Neural progenitor cell (in vitro differentiated cells): Measurements from ENCODE around the gene GABRE. TPM values are rescaled to one million over a fixed set of nuclear protein-coding genes. Genes with fewer than 3 reads are reported as not detected.

Experiments
- DNase-seq: peaks from one replicate; pipeline ENCODE4 v3.0.0-alpha.2; 2016; ENCODE audit warnings: low spot score
- H2AFZ ChIP-seq: fragments of 200-600 bp; sonication (generic); replicated peaks from 2 replicates; pipeline ENCODE4 v1.6.1; 2016; ENCODE audit warnings: antibody characterized with exemption
- H3F3A ChIP-seq: fragments of 200-600 bp; sonication (generic); 2 replicates; pipeline ENCODE4 v1.6.1; 2016; ENCODE audit warnings: antibody characterized with exemption, low read depth
- H3K27ac ChIP-seq: fragments of 200-600 bp; sonication (generic); 2 replicates; pipeline ENCODE4 v1.5.1; 2016; ENCODE audit warnings: mild to moderate bottlenecking
- H3K27me3 ChIP-seq: fragments of 200-600 bp; sonication (generic); 2 replicates; pipeline ENCODE4 v1.6.1; 2016; ENCODE audit warnings: mild to moderate bottlenecking, moderate library complexity
- H3K36me3 ChIP-seq: fragments of 200-600 bp; sonication (generic); 2 replicates; pipeline ENCODE4 v1.5.1; 2016
- H3K4me1 ChIP-seq: fragments of 200-600 bp; sonication (generic); 2 replicates; pipeline ENCODE4 v1.6.1; 2016; ENCODE audit warnings: mixed run types
- H3K4me2 ChIP-seq: fragments of 200-600 bp; sonication (generic); 2 replicates; pipeline ENCODE4 v1.6.1; 2016
- H3K4me3 ChIP-seq: fragments of 200-600 bp; sonication (generic); 2 replicates; pipeline ENCODE4 v1.5.1; 2016
- H3K79me2 ChIP-seq: fragments of 200-600 bp; sonication (generic); 2 replicates; pipeline ENCODE4 v1.6.1; 2016; ENCODE audit warnings: low read depth
- H3K9ac ChIP-seq: fragments of 200-600 bp; sonication (generic); 2 replicates; pipeline ENCODE4 v1.6.1; 2016
- H3K9me3 ChIP-seq: fragments of 200-600 bp; sonication (generic); 2 replicates; pipeline ENCODE4 v1.5.1; 2016; ENCODE audit warnings: low read depth
- H4K20me1 ChIP-seq: fragments of 200-600 bp; sonication (generic); 2 replicates; pipeline ENCODE4 v1.6.1; 2016; ENCODE audit warnings: low read depth
- H3K27ac Mint-ChIP-seq: 3 replicates; pipeline ENCODE4 v1.8.0; 2021; ENCODE audit warnings: mixed read lengths
- H3K27me3 Mint-ChIP-seq: 2 replicates; pipeline ENCODE4 v1.8.0; 2022; ENCODE audit warnings: low read depth, mild to moderate bottlenecking, inconsistent platforms, moderate library complexity, mixed read lengths; ENCODE audit not compliant: insufficient read depth
- H3K36me3 Mint-ChIP-seq: 3 replicates; pipeline ENCODE4 v1.8.0; 2021; ENCODE audit warnings: mixed read lengths
- H3K4me1 Mint-ChIP-seq: 3 replicates; pipeline ENCODE4 v1.8.0; 2021; ENCODE audit warnings: mixed read lengths
- H3K4me3 Mint-ChIP-seq: 3 replicates; pipeline ENCODE4 v1.8.0; 2021; ENCODE audit warnings: mild to moderate bottlenecking, moderate library complexity, mixed read lengths
- H3K9me3 Mint-ChIP-seq: 3 replicates; pipeline ENCODE4 v1.8.0; 2020; ENCODE audit warnings: mixed read lengths
- EZH2 ChIP-seq: fragments of 200-600 bp; sonication (generic); IDR thresholded peaks from 2 replicates; pipeline ENCODE4 v1.6.1; 2017; ENCODE audit warnings: antibody characterized with exemption, mild to moderate bottlenecking, moderate library complexity
- EZH2phosphoT487 ChIP-seq: fragments of 200-600 bp; sonication (generic); IDR thresholded peaks from 2 replicates; pipeline ENCODE4 v1.6.1; 2017; ENCODE audit warnings: antibody characterized with exemption
- total RNA-seq: library from RNA; depleted of rRNA; stranded (reverse); fragments of >200 nt; gene quantifications from 2 replicates; pipeline ENCODE4 v1.2.3, GENCODE V29; 2015; ENCODE audit warnings: low replicate concordance
- TF ChIP-seq, protein P1 (sequence below): fragments of 200-600 bp; sonication (generic); IDR thresholded peaks from 2 replicates; pipeline ENCODE4 v1.5.1; 2017; ENCODE audit warnings: antibody characterized with exemption, mild to moderate bottlenecking

GABRE gene
- total RNA-seq, 1 donor from 2014 or later: 0.92 TPM

DNA sequence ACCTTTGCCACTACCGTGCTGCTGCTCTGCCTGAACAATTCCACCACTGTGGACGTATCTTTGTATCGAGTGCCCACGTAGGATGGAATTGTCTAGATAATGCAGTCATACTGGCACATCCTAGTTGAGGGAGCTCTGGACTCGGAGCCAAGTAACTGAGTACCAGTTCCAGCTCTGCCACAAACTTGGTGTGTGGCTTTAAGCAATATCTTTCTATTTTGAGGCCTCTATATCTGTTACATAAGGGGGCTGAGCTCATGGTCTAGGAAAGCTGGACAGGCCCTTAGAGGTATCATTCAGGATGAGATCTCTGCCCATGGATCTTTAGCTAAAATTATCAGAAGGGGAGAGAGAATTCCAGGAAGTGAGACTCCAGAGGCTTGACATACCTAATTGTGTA lies 12.4 kb downstream of the GABRE start:
- H3K36me3 Mint-ChIP-seq: peaks cover 1% of the 10 kb centered on the region
- Histone ChIP-seq H3K4me1 (no peaks in the 10 kb centered on the region), H3K9me3 (no peaks in the 10 kb centered on the region), H3K4me2 (no peak overlapping the region), H3K79me2 (no peaks in the 10 kb centered on the region), H3F3A (no peaks in the 10 kb centered on the region), H3K36me3 (no peaks in the 10 kb centered on the region), H3K27ac (no peak overlapping the region), H3K9ac (no peak overlapping the region), H4K20me1 (no peaks in the 10 kb centered on the region), H2AFZ (no peak overlapping the region), H3K4me3 (no peak overlapping the region), H3K27me3 (no peaks in the 10 kb centered on the region)
- no peak for TF ChIP-seq EZH2
- TF ChIP-seq, protein P1, sequence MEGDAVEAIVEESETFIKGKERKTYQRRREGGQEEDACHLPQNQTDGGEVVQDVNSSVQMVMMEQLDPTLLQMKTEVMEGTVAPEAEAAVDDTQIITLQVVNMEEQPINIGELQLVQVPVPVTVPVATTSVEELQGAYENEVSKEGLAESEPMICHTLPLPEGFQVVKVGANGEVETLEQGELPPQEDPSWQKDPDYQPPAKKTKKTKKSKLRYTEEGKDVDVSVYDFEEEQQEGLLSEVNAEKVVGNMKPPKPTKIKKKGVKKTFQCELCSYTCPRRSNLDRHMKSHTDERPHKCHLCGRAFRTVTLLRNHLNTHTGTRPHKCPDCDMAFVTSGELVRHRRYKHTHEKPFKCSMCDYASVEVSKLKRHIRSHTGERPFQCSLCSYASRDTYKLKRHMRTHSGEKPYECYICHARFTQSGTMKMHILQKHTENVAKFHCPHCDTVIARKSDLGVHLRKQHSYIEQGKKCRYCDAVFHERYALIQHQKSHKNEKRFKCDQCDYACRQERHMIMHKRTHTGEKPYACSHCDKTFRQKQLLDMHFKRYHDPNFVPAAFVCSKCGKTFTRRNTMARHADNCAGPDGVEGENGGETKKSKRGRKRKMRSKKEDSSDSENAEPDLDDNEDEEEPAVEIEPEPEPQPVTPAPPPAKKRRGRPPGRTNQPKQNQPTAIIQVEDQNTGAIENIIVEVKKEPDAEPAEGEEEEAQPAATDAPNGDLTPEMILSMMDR: no peak
- TF ChIP-seq EZH2phosphoT487: no peak
- H3K4me1 Mint-ChIP-seq: no peaks in the 10 kb centered on the region
- no peak for DNase-seq
- H3K9me3 Mint-ChIP-seq: peaks cover 4% of the 10 kb centered on the region
- H3K27ac Mint-ChIP-seq: no peak overlapping the region
- peaks cover 7% of the 10 kb centered on the region for H3K27me3 Mint-ChIP-seq
- no peak overlapping the region for H3K4me3 Mint-ChIP-seq

DNA sequence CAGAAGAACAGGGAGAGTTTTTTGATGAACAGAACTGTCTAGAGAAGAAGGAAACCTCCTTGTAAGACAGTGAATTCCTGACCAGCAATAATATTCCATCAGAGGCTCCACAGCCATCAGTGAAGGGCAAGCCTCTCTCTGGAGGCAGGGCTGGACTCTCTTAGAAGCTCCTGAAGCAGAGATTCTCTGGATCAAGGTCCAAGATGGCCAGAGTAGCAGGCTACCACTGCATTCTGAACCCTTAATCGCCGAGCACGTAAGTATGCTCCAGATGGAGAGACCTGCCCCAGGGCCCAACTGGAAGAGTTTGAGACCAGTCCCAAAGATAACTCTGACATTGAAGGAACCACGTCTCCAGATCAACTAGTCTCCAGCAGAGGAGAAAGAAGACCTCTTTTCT lies 16.4 kb downstream of the GABRE start:
- Histone ChIP-seq H3K4me1 (no peaks in the 10 kb centered on the region), H3K4me2 (no peak overlapping the region), H4K20me1 (no peaks in the 10 kb centered on the region), H3K4me3 (no peak overlapping the region), H3K27me3 (no peaks in the 10 kb centered on the region), H3K9me3 (no peaks in the 10 kb centered on the region), H2AFZ (no peak overlapping the region), H3K27ac (no peak overlapping the region), H3K79me2 (no peaks in the 10 kb centered on the region), H3K9ac (no peak overlapping the region), H3F3A (no peaks in the 10 kb centered on the region), H3K36me3 (no peaks in the 10 kb centered on the region)
- Mint-ChIP-seq H3K4me3 (no peak overlapping the region), H3K36me3 (peaks cover 1% of the 10 kb centered on the region), H3K4me1 (no peaks in the 10 kb centered on the region), H3K9me3 (peaks cover 12% of the 10 kb centered on the region), H3K27ac (no peak overlapping the region), H3K27me3 (peaks cover 5% of the 10 kb centered on the region)
- DNase-seq: no peak
- TF ChIP-seq EZH2 (no peak), EZH2phosphoT487 (no peak)

DNA sequence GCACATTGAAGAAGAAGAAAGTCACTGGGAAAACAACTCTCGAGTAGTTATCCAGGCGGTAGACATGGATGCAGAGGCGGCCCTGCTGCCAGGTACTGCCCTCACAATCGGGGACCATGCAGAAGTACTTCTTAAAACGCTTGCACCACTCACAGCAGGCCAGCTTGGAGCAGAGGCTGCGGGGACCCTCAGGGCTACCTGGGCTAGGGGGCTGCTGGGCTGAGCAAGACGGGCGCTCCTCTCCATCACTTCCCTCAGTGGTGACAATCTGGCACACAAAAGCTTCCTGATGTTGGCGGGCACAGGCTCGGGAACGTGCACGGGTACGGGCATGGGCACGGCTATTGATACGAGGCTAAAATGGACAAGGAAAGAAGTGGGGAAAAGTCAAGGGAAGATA lies 19.7 kb downstream of the GABRE start:
- no peak overlapping the region for H2AFZ ChIP-seq
- no peak overlapping the region for H3K27ac Mint-ChIP-seq
- H4K20me1 ChIP-seq: no peaks in the 10 kb centered on the region
- H3K4me1 ChIP-seq: no peaks in the 10 kb centered on the region
- H3F3A ChIP-seq: no peaks in the 10 kb centered on the region
- no peak overlapping the region for H3K4me3 Mint-ChIP-seq
- no peak for DNase-seq
- peaks cover 12% of the 10 kb centered on the region for H3K9me3 Mint-ChIP-seq
- no peak overlapping the region for H3K4me2 ChIP-seq
- no peak overlapping the region for H3K27ac ChIP-seq
- no peaks in the 10 kb centered on the region for H3K36me3 ChIP-seq
- H3K36me3 Mint-ChIP-seq: peaks cover 1% of the 10 kb centered on the region
- H3K79me2 ChIP-seq: no peaks in the 10 kb centered on the region
- peaks cover 9% of the 10 kb centered on the region for H3K9me3 ChIP-seq
- no peaks in the 10 kb centered on the region for H3K4me1 Mint-ChIP-seq
- H3K27me3 Mint-ChIP-seq: peaks cover 5% of the 10 kb centered on the region
- no peaks in the 10 kb centered on the region for H3K27me3 ChIP-seq
- no peak overlapping the region for H3K4me3 ChIP-seq
- no peak overlapping the region for H3K9ac ChIP-seq
- TF ChIP-seq, protein P1: no peak
- TF ChIP-seq EZH2 (no peak), EZH2phosphoT487 (no peak)

DNA sequence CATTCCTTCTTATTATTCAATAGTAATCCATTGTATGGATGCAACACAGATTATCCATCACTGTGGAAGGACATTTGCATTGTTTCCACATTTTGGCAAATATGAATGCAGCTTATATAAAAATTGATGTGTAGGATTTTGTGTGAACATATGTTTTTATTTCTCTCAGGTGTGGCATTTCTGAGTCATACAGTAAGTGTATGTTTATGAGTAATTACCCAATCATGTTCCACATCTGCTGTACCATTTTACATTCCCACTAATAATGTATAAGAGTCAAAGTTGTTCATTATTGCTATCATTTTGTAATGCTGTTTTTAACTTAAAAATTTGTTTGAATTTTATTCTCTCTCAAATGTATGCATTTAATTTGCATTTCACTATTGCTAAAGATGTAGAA lies 36.3 kb downstream of the GABRE start:
- Histone ChIP-seq H3K27ac (no peak overlapping the region), H3K9ac (no peak overlapping the region), H3F3A (no peaks in the 10 kb centered on the region), H3K4me1 (no peaks in the 10 kb centered on the region), H3K9me3 (peaks cover 10% of the 10 kb centered on the region), H2AFZ (no peak overlapping the region), H3K36me3 (no peaks in the 10 kb centered on the region), H3K79me2 (no peaks in the 10 kb centered on the region), H3K4me2 (no peak overlapping the region), H3K4me3 (no peak overlapping the region), H3K27me3 (no peaks in the 10 kb centered on the region), H4K20me1 (no peaks in the 10 kb centered on the region)
- TF ChIP-seq, protein P1: no peak
- TF ChIP-seq EZH2phosphoT487 (no peak), EZH2 (no peak)
- Mint-ChIP-seq H3K9me3 (no peaks in the 10 kb centered on the region), H3K4me1 (no peaks in the 10 kb centered on the region), H3K4me3 (no peak overlapping the region), H3K36me3 (no peaks in the 10 kb centered on the region), H3K27me3 (no peaks in the 10 kb centered on the region), H3K27ac (no peak overlapping the region)
- no peak for DNase-seq
